ENCODE measurements around the gene MAP1LC3B. TPM values are rescaled to one million over a fixed set of nuclear protein-coding genes. Genes with fewer than 3 reads are reported as not detected.

The MAP1LC3B gene
- total RNA-seq, 1 experiment from 2014 or later = 74.7 TPM

DNA sequence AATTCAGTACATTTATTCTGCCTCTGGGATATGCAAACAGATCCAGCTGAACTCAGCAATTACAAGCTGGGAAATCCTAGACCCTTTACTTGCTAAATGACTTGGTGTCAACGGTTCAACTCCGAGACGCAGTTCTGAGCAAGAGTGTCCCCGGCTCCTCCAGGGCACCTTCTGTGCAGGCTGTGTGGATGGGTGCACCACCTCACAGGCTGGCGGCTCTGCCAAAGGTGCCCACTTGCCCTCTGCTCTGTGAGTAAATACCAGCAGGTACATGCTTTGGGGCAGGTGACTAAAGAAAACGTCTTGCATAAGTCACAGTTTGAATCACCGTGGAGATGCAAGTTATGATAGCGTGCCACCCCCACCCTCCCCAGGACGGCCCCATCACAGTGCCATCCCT, 23.3 kb downstream of the MAP1LC3B start:
- DNase-seq (ENCODE audit: low spot score) = no peak
- no peaks in the 10 kb centered on the region for H3K4me1 ChIP-seq (ENCODE audit: insufficient read depth, low read length, poor library complexity, severe bottlenecking)
- POLR2A ChIA-PET (ENCODE audit: low non-redundant PET) = no interaction called here
- H3K4me3 ChIP-seq (ENCODE audit: low read depth, low read length, poor library complexity, severe bottlenecking) = no peak overlapping the region
- H3K36me3 ChIP-seq (ENCODE audit: insufficient read depth, low read length, poor library complexity, severe bottlenecking) = peaks cover 46% of the 10 kb centered on the region
- no peak overlapping the region for H3K27ac ChIP-seq (ENCODE audit: low read depth, low read length, poor library complexity, severe bottlenecking)
- no TSS peak for BruUV-seq (replicated peaks)
- CTCF ChIA-PET = no interaction called here
- H3K9me3 ChIP-seq (ENCODE audit: low read depth, low read length, poor library complexity, severe bottlenecking) = no peaks in the 10 kb centered on the region
- H3K27me3 ChIP-seq (replicated peaks; ENCODE audit: insufficient read depth, low read depth, low read length, poor library complexity) = no peaks in the 10 kb centered on the region
- TF ChIP-seq EZH2 (IDR thresholded peaks at IDR 0.05; ENCODE audit: borderline replicate concordance, low read depth, low read length, poor library complexity, severe bottlenecking) (no peak), CTCF (conservative IDR thresholded peaks at IDR 0.05; ENCODE audit: low read depth, low read length) (no peak)
- intact Hi-C loops (cut with micrococcal nuclease; ENCODE audit: unreplicated experiment) = loop anchor here (5.0 to 10.0 kb wide), 2 partner anchors 129 to 222 kb away; no protein-coding TSS in a partner anchor

GRCh38 chr16:87416826-87417527, 24.8 kb downstream of the MAP1LC3B start:
- H3K9me3 ChIP-seq (ENCODE audit: low read depth, low read length, poor library complexity, severe bottlenecking) = no peaks in the 10 kb centered on the region
- peak; percentile 58 for DNase-seq (ENCODE audit: low spot score)
- no peak overlapping the region for H3K4me3 ChIP-seq (ENCODE audit: low read depth, low read length, poor library complexity, severe bottlenecking)
- no TSS peak for BruUV-seq (replicated peaks)
- H3K27me3 ChIP-seq (replicated peaks; ENCODE audit: insufficient read depth, low read depth, low read length, poor library complexity) = no peaks in the 10 kb centered on the region
- H3K36me3 ChIP-seq (ENCODE audit: insufficient read depth, low read length, poor library complexity, severe bottlenecking) = peaks cover 35% of the 10 kb centered on the region
- intact Hi-C loops (cut with micrococcal nuclease; ENCODE audit: unreplicated experiment) = loop anchor here (5.0 to 10.0 kb wide), 2 partner anchors 128 to 220 kb away; no protein-coding TSS in a partner anchor
- no peak overlapping the region for H3K27ac ChIP-seq (ENCODE audit: low read depth, low read length, poor library complexity, severe bottlenecking)
- CTCF ChIA-PET = interaction anchor here (0.8 to 1.1 kb wide), 2 partner anchors 154 to 219 kb away, joined by 3 to 11 read pairs; no protein-coding TSS in a partner anchor
- no peaks in the 10 kb centered on the region for H3K4me1 ChIP-seq (ENCODE audit: insufficient read depth, low read length, poor library complexity, severe bottlenecking)
- POLR2A ChIA-PET (ENCODE audit: low non-redundant PET) = no interaction called here
- TF ChIP-seq EZH2 (IDR thresholded peaks at IDR 0.05; ENCODE audit: borderline replicate concordance, low read depth, low read length, poor library complexity, severe bottlenecking) = no peak
- TF ChIP-seq CTCF (conservative IDR thresholded peaks at IDR 0.05; ENCODE audit: low read depth, low read length) = peak; percentile 68

DNA sequence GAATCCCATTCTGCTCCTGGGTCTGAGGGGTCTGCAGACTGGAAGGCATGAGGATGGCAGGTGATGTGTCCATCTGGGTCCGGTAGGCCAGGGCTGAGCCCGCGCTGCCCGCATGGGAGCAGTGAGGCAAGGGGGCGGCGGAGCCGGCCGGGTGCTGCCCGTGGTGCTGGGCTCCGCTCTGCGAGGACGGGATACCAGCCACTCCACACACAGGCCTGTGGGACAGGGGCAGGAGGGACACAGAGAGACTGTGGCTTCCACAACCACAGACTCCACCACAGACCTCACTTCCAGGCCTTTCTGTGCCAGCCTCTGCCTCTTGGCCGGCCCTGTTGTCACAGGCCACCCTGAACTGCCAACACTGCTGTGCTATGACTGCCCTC, 25.4 kb downstream of the MAP1LC3B start:
- Histone ChIP-seq H3K4me3 (ENCODE audit: low read depth, low read length, poor library complexity, severe bottlenecking) (no peak overlapping the region), H3K27me3 (replicated peaks; ENCODE audit: insufficient read depth, low read depth, low read length, poor library complexity) (no peaks in the 10 kb centered on the region), H3K9me3 (ENCODE audit: low read depth, low read length, poor library complexity, severe bottlenecking) (no peaks in the 10 kb centered on the region), H3K4me1 (ENCODE audit: insufficient read depth, low read length, poor library complexity, severe bottlenecking) (no peaks in the 10 kb centered on the region), H3K36me3 (ENCODE audit: insufficient read depth, low read length, poor library complexity, severe bottlenecking) (peaks cover 31% of the 10 kb centered on the region), H3K27ac (ENCODE audit: low read depth, low read length, poor library complexity, severe bottlenecking) (no peak overlapping the region)
- POLR2A ChIA-PET (ENCODE audit: low non-redundant PET) = no interaction called here
- intact Hi-C loops (cut with micrococcal nuclease; ENCODE audit: unreplicated experiment) = loop anchor here (5.0 to 10.0 kb wide), 2 partner anchors 127 to 220 kb away; no protein-coding TSS in a partner anchor
- TF ChIP-seq EZH2 (IDR thresholded peaks at IDR 0.05; ENCODE audit: borderline replicate concordance, low read depth, low read length, poor library complexity, severe bottlenecking) = no peak
- no peak for TF ChIP-seq CTCF (conservative IDR thresholded peaks at IDR 0.05; ENCODE audit: low read depth, low read length)
- CTCF ChIA-PET = no interaction called here
- no peak for DNase-seq (ENCODE audit: low spot score)
- BruUV-seq (replicated peaks) = no TSS peak

Measured in A673 (cell line).